CD4-positive, alpha-beta T cell treated with Interleukin-21 for 1 hour (primary cell): ENCODE data around the gene CNTNAP5.

Experiments used
- DNase-seq: peaks from one replicate; pipeline ENCODE4 v3.0.0-alpha.2; 2020

The CNTNAP5 gene

DNA sequence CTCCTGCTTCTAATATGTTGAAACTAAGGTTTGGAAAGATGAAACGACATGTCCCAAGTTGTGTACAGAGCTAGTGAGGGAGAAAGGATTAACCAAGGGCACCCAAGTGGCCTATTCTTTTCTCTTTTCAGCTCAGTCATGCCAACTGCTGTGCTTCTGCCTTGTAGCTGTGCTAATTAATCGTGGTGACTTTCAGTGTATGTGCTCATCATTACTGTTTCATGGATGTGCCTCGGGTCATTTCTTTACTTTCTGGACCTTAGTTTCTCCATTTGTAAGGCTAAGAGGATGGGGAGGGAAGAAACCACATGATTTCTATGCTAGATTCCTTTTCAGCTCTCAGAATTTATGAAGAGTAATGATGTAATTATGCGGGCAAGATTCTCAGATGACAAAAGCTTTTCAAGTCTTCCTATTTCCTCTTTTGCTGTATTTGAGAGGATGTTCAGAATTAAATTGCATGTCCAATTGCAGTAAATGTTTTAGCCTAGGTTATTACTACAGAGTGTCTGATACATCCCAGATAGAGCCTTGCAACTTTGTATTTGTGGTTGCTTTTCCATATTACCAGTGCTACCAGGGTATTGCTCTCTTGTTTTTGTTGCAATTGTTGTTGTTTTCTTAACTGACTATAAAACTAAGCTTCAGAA lies 621.2 kb downstream of the CNTNAP5 start:
- DNase-seq = no peak

DNA sequence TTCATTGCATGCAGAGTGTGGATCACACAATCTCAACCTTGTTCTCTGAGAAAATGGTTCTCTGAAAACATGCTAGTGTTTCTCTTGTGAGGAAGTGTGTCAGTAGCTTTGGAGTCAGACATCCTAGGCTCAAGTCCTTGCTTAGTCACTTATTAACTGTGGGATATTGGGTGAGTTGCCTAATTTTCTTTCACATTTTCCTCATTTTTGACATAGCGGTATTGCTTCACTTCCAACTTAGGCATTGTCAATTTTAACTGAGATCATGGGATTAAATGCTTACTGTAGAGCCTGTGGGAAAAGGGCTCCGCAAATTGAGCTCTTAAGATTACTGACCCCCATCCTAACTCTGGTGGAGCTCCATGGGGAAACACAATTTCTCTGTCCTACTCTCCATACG lies 622.2 kb downstream of the CNTNAP5 start:
- DNase-seq = no peak

GRCh38 chr2:124647663-124648062 lies 622.6 kb downstream of the CNTNAP5 start:
- DNase-seq = no peak

GRCh38 chr2:124649001-124649400 lies 623.9 kb downstream of the CNTNAP5 start:
- DNase-seq = no peak

GRCh38 chr2:124652099-124652498 lies 627.0 kb downstream of the CNTNAP5 start:
- no peak for DNase-seq

DNA sequence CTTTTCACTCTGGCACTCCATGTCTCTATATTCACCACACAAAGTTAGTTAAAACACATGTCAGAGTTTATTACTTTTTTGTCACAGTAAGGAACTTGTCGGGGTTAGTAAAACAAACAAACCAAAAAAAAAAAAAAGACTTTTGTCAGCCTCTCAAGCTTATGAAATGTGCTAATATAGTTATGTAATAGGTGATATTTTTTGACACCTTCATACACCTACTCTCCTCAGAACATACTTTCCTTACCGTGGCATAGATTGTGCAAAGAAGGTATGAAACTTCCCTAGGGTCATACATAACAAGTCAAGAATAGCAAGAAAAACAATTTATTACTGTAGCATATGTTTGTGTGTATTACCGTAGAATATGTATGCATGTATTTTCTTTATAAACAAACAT lies 633.3 kb downstream of the CNTNAP5 start:
- DNase-seq = no peak

DNA sequence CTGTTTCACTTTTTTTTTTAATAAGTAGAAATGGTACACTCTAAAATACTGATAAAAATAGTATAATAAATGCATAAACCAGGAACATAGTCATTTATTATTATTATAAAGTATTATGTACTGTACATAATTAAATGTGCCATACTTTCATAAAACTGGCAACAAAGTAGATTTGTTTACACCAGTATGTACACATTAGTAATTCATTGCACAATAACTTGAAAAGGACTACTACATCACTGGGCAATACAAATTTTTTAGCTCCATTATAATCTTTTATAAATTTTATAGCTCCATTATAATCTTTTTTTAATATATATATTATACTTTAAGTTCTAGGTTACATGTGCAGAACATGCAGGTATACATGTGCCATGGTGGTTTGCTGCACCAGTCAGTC lies 636.5 kb downstream of the CNTNAP5 start:
- DNase-seq = no peak

DNA sequence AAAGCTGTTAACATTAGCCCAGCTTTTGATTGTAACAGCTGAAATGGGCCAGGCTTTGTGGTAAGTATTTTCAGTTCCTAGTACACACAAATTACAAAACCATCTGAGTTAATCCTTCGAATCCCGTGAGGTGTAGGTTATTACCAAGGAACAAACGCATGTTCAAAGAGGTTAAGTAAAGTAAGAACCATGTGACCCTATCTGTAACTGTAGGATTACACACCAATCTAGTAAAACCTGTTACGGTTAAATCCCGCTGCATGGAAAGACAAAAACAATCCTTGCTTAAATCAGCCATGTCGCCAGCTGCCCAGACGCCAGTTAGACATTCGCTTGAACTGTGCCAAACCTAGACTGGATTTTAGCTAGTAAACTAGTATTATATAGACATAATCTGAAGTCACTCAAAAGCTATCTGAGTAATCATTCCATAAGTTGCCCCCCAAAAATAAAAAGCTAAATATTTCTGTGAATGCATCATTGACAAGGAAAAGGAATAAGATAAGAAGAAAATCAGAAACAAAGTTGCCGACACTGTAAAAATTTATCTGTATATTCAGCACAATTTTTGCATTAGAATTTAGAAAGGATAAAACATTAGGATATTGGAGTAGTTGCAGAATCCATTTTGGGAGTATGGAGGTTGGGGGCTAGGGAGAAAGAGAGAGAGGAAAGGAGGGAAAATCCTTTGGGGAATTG lies 638.0 kb downstream of the CNTNAP5 start:
- DNase-seq = no peak

DNA sequence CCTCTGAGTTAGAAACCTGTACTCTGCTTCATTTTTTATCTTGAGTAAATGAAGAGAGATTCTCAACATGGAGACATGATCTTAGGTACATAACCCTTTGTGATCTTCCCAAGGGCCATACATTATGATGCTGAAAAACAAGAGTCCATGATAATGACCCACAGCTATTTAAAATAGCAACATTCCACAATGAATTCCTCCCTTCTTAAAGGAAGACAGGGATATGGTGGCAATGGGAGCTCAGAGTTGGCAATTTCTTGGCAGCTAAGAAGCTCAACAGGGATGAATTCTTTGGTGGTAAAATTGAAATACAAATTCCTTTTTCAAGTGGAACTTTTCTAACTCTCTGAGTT lies 638.5 kb downstream of the CNTNAP5 start:
- DNase-seq = no peak

- DNase-seq = no peak
Measured at GRCh38 chr2:124664363-124664762, 639.3 kb downstream of the CNTNAP5 start.

GRCh38 chr2:124666976-124667375 lies 641.9 kb downstream of the CNTNAP5 start:
- no peak for DNase-seq

DNA sequence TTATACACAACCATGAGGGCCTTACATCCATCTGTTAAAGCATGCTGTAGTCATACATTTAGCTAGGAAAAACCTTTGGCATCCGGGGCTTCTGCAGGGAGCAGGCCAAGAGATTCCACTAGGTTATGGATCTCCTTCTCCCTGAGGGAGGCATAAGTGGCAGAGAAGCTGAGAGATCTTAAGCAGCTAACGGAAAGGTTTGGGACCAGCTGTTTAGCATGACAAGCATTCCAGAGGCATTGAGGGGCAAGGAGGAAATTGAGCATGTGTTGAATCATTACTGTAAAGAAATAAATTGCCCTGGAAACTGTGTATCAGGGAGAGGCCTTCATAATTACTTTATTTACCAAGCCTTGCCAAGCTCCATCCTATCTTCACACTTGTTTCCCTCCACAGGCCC lies 643.1 kb downstream of the CNTNAP5 start:
- no peak for DNase-seq

GRCh38 chr2:124670187-124670586 lies 645.1 kb downstream of the CNTNAP5 start:
- DNase-seq = no peak

GRCh38 chr2:124678043-124678442 lies 653.0 kb downstream of the CNTNAP5 start:
- no peak for DNase-seq

DNA sequence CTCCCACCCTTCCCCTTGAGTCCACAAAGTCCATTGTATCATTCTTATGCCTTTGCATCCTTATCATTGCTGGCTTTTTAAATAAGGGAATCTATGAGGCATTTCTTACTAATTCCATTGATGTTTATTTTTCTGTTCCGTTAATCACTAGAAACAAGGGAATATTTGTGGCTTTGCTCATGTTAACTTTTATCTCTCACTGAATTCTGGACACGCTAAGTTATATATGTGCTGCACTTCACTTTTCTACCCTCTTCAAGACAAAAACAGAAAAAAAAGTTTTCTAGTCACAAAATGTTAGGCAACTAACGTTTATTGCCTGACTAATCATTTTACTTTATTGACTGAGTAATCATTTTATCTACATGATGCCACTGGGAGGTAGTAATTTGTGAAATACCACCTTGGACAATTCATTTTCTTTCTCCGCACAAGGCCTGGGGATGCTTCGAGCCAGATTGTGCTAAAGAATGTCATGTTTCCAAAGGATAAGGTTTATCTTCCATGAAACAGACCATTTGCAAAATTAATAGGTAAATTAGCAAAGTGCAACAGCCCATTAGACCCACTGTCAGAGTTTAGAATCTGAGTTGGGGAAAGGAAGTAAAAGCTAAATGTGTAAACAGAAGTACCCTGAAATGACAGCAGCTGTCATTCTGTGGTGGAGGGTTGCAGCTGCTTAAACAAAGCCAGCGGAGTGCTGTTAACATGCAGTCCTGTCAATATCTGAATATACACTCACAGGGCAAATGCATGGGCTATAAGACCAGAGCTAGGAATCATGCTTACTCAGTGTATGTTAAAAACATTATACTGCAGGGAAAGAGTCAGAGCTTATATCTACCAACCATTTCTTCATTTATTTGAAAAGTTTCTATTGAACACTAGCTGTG lies 658.7 kb downstream of the CNTNAP5 start:
- no peak for DNase-seq

DNA sequence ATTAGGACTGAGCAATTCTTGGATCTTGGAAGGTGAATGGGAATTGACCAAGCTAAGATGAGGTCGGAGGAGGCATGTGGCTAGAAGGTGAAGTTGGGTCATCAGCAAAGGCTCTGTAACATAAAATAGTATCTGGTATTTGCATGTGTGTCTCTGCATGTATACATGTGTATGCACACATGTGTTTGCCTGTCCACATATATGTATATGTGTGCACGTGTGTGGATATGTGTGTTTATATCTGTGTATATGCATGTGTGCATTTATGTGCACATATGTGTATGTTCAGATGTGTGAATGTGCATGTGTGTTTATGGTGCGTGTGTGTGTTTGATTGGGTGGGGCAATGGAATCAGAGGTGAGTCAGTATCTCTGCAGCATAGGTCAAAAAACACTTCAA lies 664.3 kb downstream of the CNTNAP5 start:
- DNase-seq = no peak

GRCh38 chr2:124692216-124692615 lies 667.1 kb downstream of the CNTNAP5 start:
- DNase-seq = no peak

DNA sequence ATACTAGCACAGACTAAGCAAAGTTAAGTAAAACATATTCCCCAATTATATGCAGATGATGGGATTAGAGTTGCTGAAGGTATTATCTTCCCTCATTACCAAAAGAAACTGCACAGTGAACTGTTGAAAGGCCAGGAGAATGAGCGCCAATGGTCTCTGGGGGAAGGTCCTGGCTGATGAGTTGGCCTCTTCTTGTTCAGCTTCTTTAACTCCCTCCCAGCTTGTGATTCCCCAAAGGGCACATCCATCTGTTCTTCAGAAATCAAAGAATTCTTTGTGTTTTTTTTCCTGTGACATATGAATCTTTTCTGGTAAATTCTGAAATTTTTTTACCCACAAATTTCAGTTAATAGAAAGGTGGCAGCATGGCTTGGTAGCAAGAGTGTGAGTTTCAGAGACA lies 667.6 kb downstream of the CNTNAP5 start:
- no peak for DNase-seq

GRCh38 chr2:124693156-124693555 lies 668.1 kb downstream of the CNTNAP5 start:
- no peak for DNase-seq

DNA sequence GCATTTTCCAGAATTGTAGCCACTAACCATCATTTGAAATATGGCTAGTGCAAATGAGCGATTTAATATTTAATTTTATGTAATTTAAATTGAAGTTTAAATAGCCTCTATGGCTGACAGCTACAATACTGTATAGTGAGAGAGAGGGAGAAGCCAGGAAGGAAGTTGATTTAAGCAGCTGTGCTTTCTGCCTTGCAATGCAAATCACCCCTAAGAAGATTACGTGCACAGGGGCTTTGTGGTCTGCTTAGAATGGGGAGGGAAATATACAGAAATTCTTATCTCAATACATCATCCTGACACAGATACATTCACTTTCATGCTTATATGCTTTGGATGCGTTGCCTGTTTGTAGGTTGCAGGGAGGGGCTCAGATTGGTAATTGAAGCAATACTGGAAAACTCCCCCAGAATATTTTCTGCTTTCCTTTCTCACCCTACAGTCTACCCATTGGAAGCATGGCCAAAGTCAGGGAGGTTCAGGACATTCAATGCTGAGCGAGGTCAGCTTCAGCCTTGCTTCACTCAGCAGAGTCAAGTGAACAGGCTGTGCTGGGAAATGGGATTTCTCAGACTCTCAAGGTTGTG lies 674.0 kb downstream of the CNTNAP5 start:
- DNase-seq = no peak

- DNase-seq = no peak
Measured at GRCh38 chr2:124702777-124703176, 677.7 kb downstream of the CNTNAP5 start.

DNA sequence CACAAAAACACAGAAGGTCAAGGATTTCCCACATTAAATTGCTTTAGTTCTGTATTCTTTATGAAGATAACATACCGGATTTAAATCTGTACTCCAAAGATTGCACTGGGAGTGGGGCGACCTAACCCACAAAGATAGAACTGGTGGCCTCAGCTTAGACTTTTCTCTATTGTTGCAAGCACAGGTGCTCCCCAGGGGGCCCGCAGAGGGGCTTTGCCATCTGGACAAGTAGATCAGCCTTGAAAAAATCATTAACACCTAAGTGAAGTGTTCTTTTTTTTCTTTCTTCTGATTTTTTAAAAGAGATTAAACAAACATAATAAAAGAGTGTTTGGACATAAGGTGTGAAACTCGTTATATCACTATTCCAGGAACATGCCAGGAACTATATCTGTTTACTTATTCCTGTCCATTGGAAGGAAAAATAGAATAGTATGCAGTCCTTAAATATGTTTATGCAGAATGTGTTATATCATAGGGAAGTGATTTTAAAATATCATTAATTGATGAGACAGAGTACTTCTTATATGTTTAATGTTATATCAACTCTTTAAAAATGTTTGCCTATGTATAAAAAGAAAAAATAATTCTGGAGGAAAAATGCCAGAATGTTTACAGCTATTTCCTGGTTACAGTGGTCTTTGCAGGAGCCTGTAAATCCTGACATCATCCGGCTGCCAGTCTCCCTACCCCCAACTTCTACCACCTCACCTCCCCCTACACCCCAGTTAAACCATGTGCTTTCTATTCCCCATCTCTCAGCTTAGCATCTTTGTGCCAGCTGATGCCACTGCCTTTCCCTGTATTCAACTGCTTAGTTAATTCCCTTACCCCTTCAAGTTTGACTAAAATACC lies 679.2 kb downstream of the CNTNAP5 start:
- DNase-seq = no peak

DNA sequence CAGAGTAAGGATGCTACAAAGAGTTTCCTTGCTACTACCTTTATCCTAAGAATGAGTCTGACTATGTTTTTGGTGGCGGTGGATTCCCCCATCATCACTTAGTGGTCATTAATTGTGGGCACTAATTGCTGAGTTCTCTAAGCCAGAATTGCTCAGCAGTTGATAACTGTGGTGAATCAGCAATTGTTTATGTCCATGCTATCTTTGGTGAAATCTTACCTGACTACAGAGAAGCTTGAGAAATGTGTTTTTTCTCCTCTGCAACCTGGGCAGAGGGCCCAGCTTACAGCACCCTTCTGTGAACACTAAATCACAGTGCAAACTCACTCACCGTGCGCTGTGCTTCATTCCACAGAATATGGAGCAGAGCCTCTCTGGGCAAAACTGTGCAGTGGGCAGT lies 683.6 kb downstream of the CNTNAP5 start:
- DNase-seq = no peak
